Mucosa of rectum (tissue), 2 donors: ENCODE results near the gene P3R3URF.

Source experiments
- H3K27ac ChIP-seq, 2 donors: one replicate each; pipeline ENCODE4 v1.7.0; 2013; ENCODE audit warnings: inconsistent platforms in 2 of 2, low read depth in 2 of 2, low read length in 2 of 2
- H3K27me3 ChIP-seq, 2 donors: one replicate each; pipeline ENCODE4 v1.7.0; 2013; ENCODE audit warnings: low read length in 2 of 2; ENCODE audit not compliant: control insufficient read depth in 2 of 2, insufficient read depth in 2 of 2
- H3K36me3 ChIP-seq, 2 donors: one replicate each; pipeline ENCODE4 v1.7.0; 2013; ENCODE audit warnings: low read length in 2 of 2; ENCODE audit not compliant: control insufficient read depth in 2 of 2, insufficient read depth in 2 of 2
- H3K4me1 ChIP-seq, 2 donors: one replicate each; pipeline ENCODE4 v1.7.0; 2013; ENCODE audit warnings: low read length in 2 of 2, mild to moderate bottlenecking in 1 of 2; ENCODE audit not compliant: control insufficient read depth in 2 of 2, insufficient read depth in 2 of 2
- H3K4me3 ChIP-seq, 2 donors: one replicate each; pipeline ENCODE4 v1.7.0; 2013; ENCODE audit warnings: low read length in 2 of 2
- H3K9ac ChIP-seq, 2 donors: one replicate each; pipeline ENCODE4 v1.7.0; 2013; ENCODE audit warnings: low read length in 2 of 2, low read depth in 1 of 2, mild to moderate bottlenecking in 1 of 2
- H3K9me3 ChIP-seq, 2 donors: one replicate each; pipeline ENCODE4 v1.7.0; 2013; ENCODE audit warnings: low read length in 2 of 2; ENCODE audit not compliant: control insufficient read depth in 2 of 2
- donor health status: healthy.
- donor health status: Normal muscosa, but diverticular disease.

The P3R3URF gene

GRCh38 chr1:46184920-46185658 lies 8.8 kb upstream of the P3R3URF start:
- peak overlapping the region; percentile 96 to 97 for H3K27ac ChIP-seq
- H3K27me3 ChIP-seq = no peaks in the 10 kb centered on the region
- H3K9ac ChIP-seq = peak overlapping the region in 1 of 2 donors; percentile 85
- H3K36me3 ChIP-seq = peaks cover 23 to 35% of the 10 kb centered on the region in 2 donors
- H3K9me3 ChIP-seq = no peaks in the 10 kb centered on the region
- H3K4me3 ChIP-seq = peak overlapping the region; percentile 49 to 80
- H3K4me1 ChIP-seq = peaks cover 67 to 80% of the 10 kb centered on the region in 2 donors

- Histone ChIP-seq H3K4me3 (peak overlapping the region; percentile 49 to 80), H3K4me1 (peaks cover 72 to 85% of the 10 kb centered on the region in 2 donors), H3K27ac (peak overlapping the region; percentile 96 to 97), H3K27me3 (no peaks in the 10 kb centered on the region), H3K36me3 (peaks cover 23 to 27% of the 10 kb centered on the region in 2 donors), H3K9me3 (no peaks in the 10 kb centered on the region), H3K9ac (peak overlapping the region; percentile 47 to 85)
These were observed 7.8 kb upstream of the P3R3URF start for GRCh38 chr1:46183926-46184557.

DNA sequence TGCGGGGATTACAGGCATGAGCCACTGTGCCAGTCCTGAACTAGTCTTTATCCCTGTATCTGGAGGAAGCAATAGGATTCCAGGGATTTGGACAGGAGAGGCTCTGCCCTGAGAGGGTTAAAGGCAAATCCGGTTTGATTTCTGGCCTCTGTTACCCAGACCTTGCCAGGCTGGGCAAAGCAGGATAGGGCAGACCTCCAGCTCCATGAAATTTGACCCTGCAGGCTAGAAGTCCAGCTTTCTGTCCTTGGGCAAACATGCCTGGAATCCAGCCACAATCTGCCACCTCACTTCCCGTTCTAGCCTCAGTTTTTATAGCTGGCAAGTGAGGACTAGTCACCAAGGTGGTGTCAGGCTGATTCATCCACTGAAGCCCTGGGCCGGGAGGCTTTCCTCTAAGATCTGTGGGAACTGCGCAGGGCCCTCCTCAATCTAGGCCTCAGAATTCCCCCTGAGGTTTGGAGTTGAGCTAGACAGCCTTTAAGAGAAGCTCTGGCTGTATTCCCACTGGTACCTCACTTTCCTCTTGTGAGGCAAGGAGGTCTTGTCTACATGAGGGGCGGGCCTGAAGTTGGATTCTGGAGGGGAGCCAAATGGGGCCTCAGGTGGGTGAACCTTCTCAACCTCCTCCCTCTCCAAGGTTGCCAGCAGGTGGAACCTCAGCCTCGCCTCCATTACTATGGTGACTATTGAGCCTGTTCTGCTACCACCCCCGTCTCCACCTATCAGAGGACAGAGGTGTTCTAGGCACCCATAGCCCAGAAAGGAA lies 7.0 kb upstream of the P3R3URF start:
- peak overlapping the region; percentile 96 to 97 for H3K27ac ChIP-seq
- no peaks in the 10 kb centered on the region for H3K9me3 ChIP-seq
- H3K27me3 ChIP-seq = no peaks in the 10 kb centered on the region
- peak overlapping the region; percentile 47 to 85 for H3K9ac ChIP-seq
- peaks cover 66 to 77% of the 10 kb centered on the region in 2 donors for H3K4me1 ChIP-seq
- peaks cover 23 to 25% of the 10 kb centered on the region in 2 donors for H3K36me3 ChIP-seq
- H3K4me3 ChIP-seq = peak overlapping the region; percentile 80 to 86

- Histone ChIP-seq H3K9ac (peak overlapping the region; percentile 79 to 85), H3K9me3 (no peaks in the 10 kb centered on the region), H3K27ac (peak overlapping the region; percentile 96 to 97), H3K4me3 (peak overlapping the region; percentile 80 to 86), H3K36me3 (peaks cover 18 to 19% of the 10 kb centered on the region in 2 donors), H3K4me1 (peaks cover 53 to 63% of the 10 kb centered on the region in 2 donors), H3K27me3 (no peaks in the 10 kb centered on the region)
These were observed 5.3 kb upstream of the P3R3URF start for GRCh38 chr1:46181343-46182260.

- peaks cover 10 to 14% of the 10 kb centered on the region in 2 donors for H3K36me3 ChIP-seq
- peak overlapping the region; percentile 80 to 86 for H3K4me3 ChIP-seq
- peaks cover 47 to 53% of the 10 kb centered on the region in 2 donors for H3K4me1 ChIP-seq
- H3K9me3 ChIP-seq = no peaks in the 10 kb centered on the region
- no peaks in the 10 kb centered on the region for H3K27me3 ChIP-seq
- H3K9ac ChIP-seq = peak overlapping the region; percentile 79 to 85
- H3K27ac ChIP-seq = peak overlapping the region; percentile 96 to 97
These were observed 3.9 kb upstream of the P3R3URF start for GRCh38 chr1:46180082-46180616.

GRCh38 chr1:46179138-46180081 lies 3.1 kb upstream of the P3R3URF start:
- peaks cover 43 to 50% of the 10 kb centered on the region in 2 donors for H3K4me1 ChIP-seq
- peak overlapping the region; percentile 96 to 97 for H3K27ac ChIP-seq
- H3K27me3 ChIP-seq = no peaks in the 10 kb centered on the region
- peak overlapping the region; percentile 14 to 42 for H3K9ac ChIP-seq
- H3K36me3 ChIP-seq = peaks cover 3 to 7% of the 10 kb centered on the region in 2 donors
- H3K4me3 ChIP-seq = peak overlapping the region in 1 of 2 donors; percentile 86
- H3K9me3 ChIP-seq = no peaks in the 10 kb centered on the region

DNA sequence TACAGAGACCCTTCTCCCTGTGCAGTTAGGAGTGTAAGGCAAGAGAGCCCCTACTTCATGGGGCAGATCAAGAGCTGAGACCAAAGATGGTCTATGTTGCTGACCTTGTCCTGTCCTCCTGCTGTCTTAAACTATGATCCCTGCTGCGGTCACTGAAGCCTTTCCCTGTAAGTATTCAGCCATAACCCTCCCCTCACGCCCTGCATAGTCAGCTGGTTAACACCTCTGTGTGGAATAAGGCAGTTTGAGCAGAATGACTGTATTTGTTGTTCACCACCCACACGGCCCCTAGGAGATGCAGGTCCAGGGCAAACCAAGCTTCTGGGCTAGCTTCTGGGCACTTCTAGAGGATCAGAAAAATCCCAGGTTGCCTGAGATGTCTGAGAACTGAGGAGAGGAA lies 1.0 kb downstream of the P3R3URF start:
- Histone ChIP-seq H3K27me3 (no peaks in the 10 kb centered on the region), H3K36me3 (no peaks in the 10 kb centered on the region), H3K9ac (no peak overlapping the region), H3K9me3 (no peaks in the 10 kb centered on the region), H3K27ac (no peak overlapping the region), H3K4me3 (no peak overlapping the region), H3K4me1 (peaks cover 20 to 26% of the 10 kb centered on the region in 2 donors)

- no peak within 1 kb of the TSS for H3K9ac ChIP-seq
- no peak within 1 kb of the TSS for H3K27ac ChIP-seq
- H3K4me3 ChIP-seq = no peak within 1 kb of the TSS
- H3K4me1 ChIP-seq = peaks cover 14 to 20% of the 10 kb centered on the region in 2 donors
- no peaks in the 10 kb centered on the region for H3K9me3 ChIP-seq
- H3K27me3 ChIP-seq = no peaks in the 10 kb centered on the region
- H3K36me3 ChIP-seq = no peaks in the 10 kb centered on the region
These were observed 1.6 kb downstream of the P3R3URF start, which contains the start of gene TSPAN1 for GRCh38 chr1:46174448-46175231. TSPAN1 (plus strand) TSS chr1:46175087; CDS start chr1:46181108, 6,021 bp downstream.
